GM18505 (cell line): ENCODE measurements around the gene SULT1C4.
"Not testable (repeated sequence)": the region's sequence is repeated elsewhere in the genome, so short reads cannot be mapped to it uniquely, and the experiment has no call there.

Experiments
- ATAC-seq: cut with Tn5 transposase; IDR thresholded peaks from one replicate; pipeline ENCODE4 v1.9.1; 2021; ENCODE audit not compliant: unreplicated experiment
- POLR2A ChIP-seq: IDR thresholded peaks from 4 replicates; pipeline ENCODE4 v1.6.1; 2011; ENCODE audit warnings: borderline replicate concordance; ENCODE audit not compliant: insufficient read depth, insufficient read length; ENCODE audit errors: extremely low read depth

SULT1C4 gene

DNA sequence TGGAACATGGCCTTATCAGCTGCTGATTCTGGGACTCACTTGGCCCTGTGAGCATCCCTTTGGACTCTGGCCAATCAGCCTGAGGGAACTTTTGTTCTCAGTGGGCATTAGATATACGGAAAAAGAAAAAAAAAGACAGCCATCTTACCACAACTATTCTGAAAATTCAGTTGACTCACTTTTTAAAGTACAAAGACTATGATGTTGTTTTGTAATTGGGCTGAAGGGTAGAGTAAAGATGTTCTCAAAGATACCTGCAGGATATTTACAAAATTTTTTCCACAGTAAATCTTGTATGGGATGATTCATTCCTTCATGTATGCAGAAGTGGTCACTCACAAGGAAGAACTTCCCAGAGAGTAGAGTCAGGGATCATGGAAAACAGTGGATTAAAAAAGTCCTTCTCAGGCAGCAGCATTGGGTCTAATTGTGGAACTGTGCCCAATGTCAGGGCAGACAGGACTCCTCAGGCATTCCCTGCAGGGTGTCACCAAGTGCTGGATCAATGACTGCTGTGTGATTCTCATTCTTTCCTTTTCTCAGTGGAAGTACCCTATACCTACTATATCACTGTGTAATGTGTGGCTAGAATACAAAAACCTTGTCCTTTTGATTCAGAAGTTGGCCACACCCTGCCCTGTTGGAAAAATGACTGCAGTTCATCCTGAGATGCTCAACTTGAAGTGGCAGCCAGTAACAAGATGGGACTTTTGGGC lies 35.4 kb downstream of the SULT1C4 start:
- no peak for TF ChIP-seq POLR2A
- no peak for ATAC-seq

GRCh38 chr2:108413711-108414095 lies 35.9 kb downstream of the SULT1C4 start:
- TF ChIP-seq POLR2A, result no peak
- no peak for ATAC-seq

GRCh38 chr2:108414256-108414876 lies 36.6 kb downstream of the SULT1C4 start:
- no peak for ATAC-seq
- TF ChIP-seq POLR2A, result no peak

GRCh38 chr2:108414945-108415344 lies 37.2 kb downstream of the SULT1C4 start:
- no peak for ATAC-seq
- no peak for TF ChIP-seq POLR2A

DNA sequence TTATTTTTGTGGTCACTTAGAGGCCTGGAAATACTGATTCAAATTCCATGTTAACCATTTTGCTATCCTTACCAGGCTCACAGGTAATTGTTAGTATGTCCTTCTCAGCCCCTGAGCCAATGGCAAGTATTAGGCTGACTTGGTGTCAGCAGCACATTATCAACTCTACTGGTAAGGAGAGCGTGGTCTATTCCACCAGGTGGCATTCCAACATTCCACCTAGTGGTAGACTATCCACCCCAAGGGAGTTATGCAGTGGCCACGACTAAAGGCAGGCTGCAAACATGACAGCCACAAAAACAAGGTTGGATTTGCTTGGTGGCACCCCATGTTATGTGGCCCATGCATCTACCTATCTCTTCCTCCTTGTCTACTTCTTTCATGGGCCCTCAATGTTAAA lies 39.5 kb downstream of the SULT1C4 start:
- ATAC-seq, result no peak
- TF ChIP-seq POLR2A, result no peak

DNA sequence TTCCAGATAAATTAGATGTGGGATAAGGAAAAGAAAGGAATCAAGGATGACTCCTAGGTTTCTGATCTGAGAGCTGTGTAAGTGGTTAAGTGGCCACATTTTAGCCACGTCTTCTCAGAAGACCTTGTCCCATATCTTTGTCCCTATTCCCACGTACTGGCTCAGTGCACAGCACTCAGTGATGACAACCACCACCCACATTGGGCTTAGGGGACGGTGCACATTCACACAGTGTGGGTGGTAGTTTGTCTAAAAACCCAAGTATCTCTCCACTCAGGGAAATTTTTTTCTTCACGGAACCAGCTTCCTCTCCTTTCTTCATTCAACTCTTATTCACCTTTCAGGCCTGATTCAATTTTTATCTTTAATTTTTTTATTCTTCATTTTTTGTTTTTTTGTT lies 40.7 kb downstream of the SULT1C4 start:
- no peak for TF ChIP-seq POLR2A
- ATAC-seq, result no peak

DNA sequence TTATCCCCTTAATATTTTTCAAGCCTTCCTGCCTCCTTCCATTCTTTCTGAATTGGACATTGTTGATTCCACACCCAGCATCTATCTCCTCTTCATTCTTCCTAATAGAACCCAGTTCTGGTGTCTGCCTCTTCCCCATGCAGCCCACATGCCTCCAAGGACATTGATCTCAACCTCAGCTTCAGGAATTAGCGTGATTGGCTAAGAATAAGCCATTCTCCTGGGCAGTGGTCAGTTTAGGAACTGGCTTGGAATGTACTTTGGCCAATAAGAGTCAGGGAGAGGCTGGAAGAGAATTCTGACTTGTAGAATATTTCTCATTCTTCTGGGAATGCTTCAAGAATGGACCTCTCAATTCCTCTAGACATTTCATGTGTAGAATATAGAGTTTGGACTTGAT lies 45.3 kb downstream of the SULT1C4 start:
- TF ChIP-seq POLR2A, result no peak
- no peak for ATAC-seq

- no peak for TF ChIP-seq POLR2A
- ATAC-seq, result no peak
Observed at GRCh38 chr2:108423502-108424251, 45.9 kb downstream of the SULT1C4 start.

GRCh38 chr2:108428286-108429009 lies 50.7 kb downstream of the SULT1C4 start:
- no peak for ATAC-seq
- TF ChIP-seq POLR2A, result no peak

GRCh38 chr2:108435578-108435977 lies 57.8 kb downstream of the SULT1C4 start:
- ATAC-seq, result not testable (repeated sequence)

- no peak for ATAC-seq
- TF ChIP-seq POLR2A, result no peak
Observed at GRCh38 chr2:108436976-108437375, 59.2 kb downstream of the SULT1C4 start.
